CD14-positive monocyte (primary cell): ENCODE data around the gene GLB1L3. TPM values are rescaled to one million over a fixed set of nuclear protein-coding genes. Genes with fewer than 3 reads are reported as not detected.

Experiments
- DNase-seq, 3 donors: peaks; one replicate each; pipeline ENCODE4 v3.0.0-alpha.2; 2011 to 2022
- H2AFZ ChIP-seq: 2 replicates; pipeline ENCODE4 v1.6.0; 2012; ENCODE audit warnings: mild to moderate bottlenecking, low read depth, low read length, inconsistent platforms; ENCODE audit not compliant: insufficient read depth, poor library complexity, severe bottlenecking
- H3K27ac ChIP-seq, 2 donors: 1 replicate in 1 of 2; 2 replicates in 1 of 2; pipeline ENCODE4 v1.5.1; 2012 to 2013; ENCODE audit warnings: low read length in 2 of 2, control low read depth in 1 of 2, inconsistent platforms in 1 of 2, low read depth in 1 of 2, mild to moderate bottlenecking in 1 of 2
- H3K27me3 ChIP-seq, 2 donors: one replicate each; pipeline versions ENCODE4 v1.6.0 to v1.6.1; 2011 to 2013; ENCODE audit warnings: low read length in 2 of 2; ENCODE audit not compliant: control insufficient read depth in 2 of 2, insufficient read depth in 2 of 2
- H3K36me3 ChIP-seq, 2 donors: replicated peaks in 1 of 2; 1 replicate in 1 of 2; 2 replicates in 1 of 2; pipeline versions ENCODE4 v1.5.1 to v1.6.1; 2012 to 2013; ENCODE audit warnings: low read length in 2 of 2, control low read depth in 1 of 2, inconsistent platforms in 1 of 2, mild to moderate bottlenecking in 1 of 2; ENCODE audit not compliant: insufficient read depth in 2 of 2, control insufficient read depth in 1 of 2
- H3K4me1 ChIP-seq, 2 donors: 1 replicate in 1 of 2; 2 replicates in 1 of 2; pipeline versions ENCODE4 v1.5.1 to v1.6.1; 2012 to 2013; ENCODE audit warnings: low read length in 2 of 2, control low read depth in 1 of 2, inconsistent platforms in 1 of 2, mild to moderate bottlenecking in 1 of 2, moderate library complexity in 1 of 2; ENCODE audit not compliant: insufficient read depth in 2 of 2, control insufficient read depth in 1 of 2
- H3K4me2 ChIP-seq: replicated peaks from 2 replicates; pipeline ENCODE3; 2012; ENCODE audit warnings: low read length, moderate library complexity, mild to moderate bottlenecking; ENCODE audit not compliant: poor library complexity, severe bottlenecking; ENCODE audit errors: extremely low read depth
- H3K4me3 ChIP-seq, 3 experiments: fragments of 200-600 bp in 1 of 3; sonication (generic) in 1 of 3; replicated peaks in 1 of 3; 1 replicate in 2 of 3; 2 replicates in 1 of 3; pipeline ENCODE4 v1.5.1; 2011 to 2013; ENCODE audit warnings: low read length in 3 of 3, mild to moderate bottlenecking in 3 of 3, control low read depth in 2 of 3, low read depth in 2 of 3, inconsistent platforms in 1 of 3, moderate library complexity in 1 of 3
- H3K79me2 ChIP-seq: 2 replicates; pipeline ENCODE4 v1.6.0; 2012; ENCODE audit warnings: mild to moderate bottlenecking, control low read depth, inconsistent platforms, low read length, moderate library complexity; ENCODE audit not compliant: insufficient read depth
- H3K9ac ChIP-seq: 2 replicates; pipeline ENCODE4 v1.6.0; 2017; ENCODE audit warnings: low read length, mild to moderate bottlenecking; ENCODE audit not compliant: insufficient read depth, poor library complexity, severe bottlenecking
- H3K9me3 ChIP-seq, 2 donors: replicated peaks in 1 of 2; 1 replicate in 1 of 2; 2 replicates in 1 of 2; pipeline versions ENCODE4 v1.5.1 to v1.6.1; 2012 to 2013; ENCODE audit warnings: low read length in 2 of 2, control low read depth in 1 of 2; ENCODE audit not compliant: control insufficient read depth in 1 of 2, insufficient read depth in 1 of 2
- H4K20me1 ChIP-seq: 2 replicates; pipeline ENCODE4 v1.6.0; 2012; ENCODE audit warnings: mild to moderate bottlenecking, low read length, control low read depth, moderate library complexity; ENCODE audit not compliant: insufficient read depth
- H3K27ac Mint-ChIP-seq, 7 donors: one replicate each; pipeline ENCODE4 v1.8.0; 2020; ENCODE audit warnings: mild to moderate bottlenecking in 7 of 7, mixed read lengths in 7 of 7, moderate library complexity in 6 of 7, inconsistent platforms in 2 of 7
- H3K27me3 Mint-ChIP-seq, 3 donors: one replicate each; pipeline ENCODE4 v1.8.0; 2021 to 2022; ENCODE audit warnings: low read depth in 3 of 3, mild to moderate bottlenecking in 3 of 3, mixed read lengths in 3 of 3, moderate library complexity in 3 of 3, inconsistent platforms in 1 of 3
- H3K36me3 Mint-ChIP-seq, 2 donors: one replicate each; pipeline ENCODE4 v1.8.0; 2020; ENCODE audit warnings: mixed read lengths in 2 of 2, inconsistent platforms in 1 of 2, mild to moderate bottlenecking in 1 of 2
- H3K4me1 Mint-ChIP-seq: one replicate; pipeline ENCODE4 v1.8.0; 2020; ENCODE audit warnings: mild to moderate bottlenecking, mixed read lengths
- H3K4me3 Mint-ChIP-seq, 2 donors: one replicate each; pipeline ENCODE4 v1.8.0; 2020; ENCODE audit warnings: mild to moderate bottlenecking in 2 of 2, mixed read lengths in 2 of 2, moderate library complexity in 1 of 2
- H3K9me3 Mint-ChIP-seq, 7 donors: one replicate each; pipeline ENCODE4 v1.8.0; 2020 to 2022; ENCODE audit warnings: mixed read lengths in 7 of 7, mild to moderate bottlenecking in 6 of 7, moderate library complexity in 6 of 7, inconsistent platforms in 2 of 7
- CTCF ChIP-seq: fragments of 200-600 bp; IDR thresholded peaks from one replicate; pipeline ENCODE4 v1.8.0; 2022; ENCODE audit warnings: antibody characterized with exemption, mild to moderate bottlenecking
- WGBS: methylation state at CpG from one replicate; pipeline ENCODE4 v1.1.5; 2013; ENCODE audit warnings: missing lambda C conversion rate; ENCODE audit not compliant: insufficient coverage; 5-methylcytosine and 5-hydroxymethylcytosine counted together
- intact Hi-C, 2 donors: fragments of 100-400 bp; cut with micrococcal nuclease; formaldehyde crosslinking; loops; one replicate each; pipeline versions ENCODE4 v1.15.0 to v1.15.1; 2023
- polyA plus RNA-seq, 3 donors: library from polyadenylated mRNA; depleted of rRNA in 1 of 3; unstranded in 2 of 3; stranded (reverse) in 1 of 3; fragments of 300-500 nt in 2 of 3; fragments of >200 nt in 1 of 3; fragmentation: Illumina TruSeq in 2 of 3; gene quantifications; 1 replicate in 2 of 3; 2 replicates in 1 of 3; pipeline ENCODE4 v1.2.3, GENCODE V29; 2012 to 2021

The GLB1L3 gene
- polyA plus RNA-seq, 3 donors: not detected

DNA sequence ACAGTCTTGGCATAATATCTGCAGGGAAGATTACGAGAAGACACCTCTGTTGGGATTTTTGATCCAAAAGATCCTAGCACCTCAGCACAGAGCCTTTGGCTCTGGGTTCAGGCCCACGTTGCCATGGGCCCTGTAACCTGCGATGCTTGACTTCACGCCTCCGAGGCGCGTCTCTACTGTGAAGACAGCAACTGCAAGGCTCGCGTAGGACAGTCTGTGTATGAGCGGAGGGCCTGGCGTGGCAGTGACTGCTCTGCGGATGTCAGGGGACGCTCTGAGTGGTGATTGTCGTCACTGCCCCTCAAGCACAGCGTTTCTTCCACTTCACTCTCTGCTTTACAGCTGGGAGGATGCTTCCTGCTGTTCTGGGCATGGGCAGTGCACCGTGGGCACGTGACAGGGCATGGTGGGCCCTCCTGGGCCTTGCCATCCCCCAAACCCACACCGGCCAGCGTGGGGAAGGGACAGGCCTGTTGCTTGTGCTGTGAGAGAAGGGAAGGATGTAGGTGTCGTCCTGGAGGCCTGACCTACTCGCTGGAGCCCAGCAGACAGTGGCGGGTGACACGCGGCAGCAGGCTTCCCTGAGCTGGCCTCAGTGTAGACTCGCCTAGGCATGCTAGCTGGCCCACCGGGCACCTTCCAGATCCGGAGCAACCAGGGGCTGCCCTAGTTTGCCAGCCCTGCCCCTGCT is 82.1 kb downstream of the GLB1L3 start:
- DNase-seq: no peak
- H3K27me3 ChIP-seq: no peaks in the 10 kb centered on the region
- no peak overlapping the region for H3K9ac ChIP-seq
- H3K4me1 ChIP-seq: no peaks in the 10 kb centered on the region
- no peak overlapping the region for H3K27ac Mint-ChIP-seq
- no peak for TF ChIP-seq CTCF
- no peak overlapping the region for H2AFZ ChIP-seq
- WGBS: 95% methylated on average over 24 of the region's 27 CpGs
- intact Hi-C loops: no loop called here
- no peak overlapping the region for H3K4me3 ChIP-seq
- no peak overlapping the region for H3K4me3 Mint-ChIP-seq
- H3K9me3 Mint-ChIP-seq: peaks cover 0 to 2% (median 0%) of the 10 kb centered on the region in 7 donors
- H3K36me3 Mint-ChIP-seq: no peaks in the 10 kb centered on the region
- H3K27ac ChIP-seq: no peak overlapping the region
- H4K20me1 ChIP-seq: no peaks in the 10 kb centered on the region
- H3K4me1 Mint-ChIP-seq: no peaks in the 10 kb centered on the region
- no peaks in the 10 kb centered on the region for H3K79me2 ChIP-seq
- no peak overlapping the region for H3K4me2 ChIP-seq
- no peaks in the 10 kb centered on the region for H3K36me3 ChIP-seq
- H3K27me3 Mint-ChIP-seq: peaks cover 14 to 22% (median 17%) of the 10 kb centered on the region in 3 donors
- H3K9me3 ChIP-seq: no peaks in the 10 kb centered on the region

GRCh38 chr11:134358856-134359490 is 82.8 kb downstream of the GLB1L3 start:
- no peaks in the 10 kb centered on the region for H3K36me3 ChIP-seq
- intact Hi-C loops: no loop called here
- H3K9ac ChIP-seq: no peak overlapping the region
- no peak overlapping the region for H2AFZ ChIP-seq
- Mint-ChIP-seq H3K4me3 (no peak overlapping the region), H3K27me3 (peaks cover 12 to 22% (median 17%) of the 10 kb centered on the region in 3 donors), H3K36me3 (no peaks in the 10 kb centered on the region), H3K27ac (no peak overlapping the region), H3K9me3 (peaks cover 0 to 2% (median 0%) of the 10 kb centered on the region in 7 donors), H3K4me1 (no peaks in the 10 kb centered on the region)
- TF ChIP-seq CTCF: no peak
- H3K4me3 ChIP-seq: no peak overlapping the region
- 93% methylated on average over 18 of the region's 18 CpGs for WGBS
- DNase-seq: no peak
- no peaks in the 10 kb centered on the region for H3K9me3 ChIP-seq
- no peaks in the 10 kb centered on the region for H3K4me1 ChIP-seq
- H3K27ac ChIP-seq: no peak overlapping the region
- no peaks in the 10 kb centered on the region for H3K27me3 ChIP-seq
- no peaks in the 10 kb centered on the region for H4K20me1 ChIP-seq
- no peak overlapping the region for H3K4me2 ChIP-seq
- no peaks in the 10 kb centered on the region for H3K79me2 ChIP-seq
